Lung microvascular endothelial cell (primary cell): Measurements from ENCODE around the gene WNT5B. TPM values are rescaled to one million over a fixed set of nuclear protein-coding genes. Genes with fewer than 3 reads are reported as not detected.
"Not testable (repeated sequence)": the region's sequence is repeated elsewhere in the genome, so short reads cannot be mapped to it uniquely, and the experiment has no call there.

Source experiments
- DNase-seq, 2 donors: peaks; one replicate each; pipeline versions ENCODE4 v3.0.0 to v3.0.0-alpha.2; 2010; ENCODE audit warnings: low read depth in 2 of 2
- total RNA-seq: library from RNA; depleted of rRNA; stranded (reverse); fragments of >200 nt; gene quantifications from 2 replicates; pipeline ENCODE4 v1.2.1, GENCODE V29; 2014

Gene WNT5B
- total RNA-seq, 1 donor from 2014 or later: 0.20 TPM

- peak; percentile 97 to 98 for DNase-seq
Observed at GRCh38 chr12:1690578-1691122, 61.6 kb downstream of the WNT5B start, which contains the start of gene ADIPOR2. TSS of gene ADIPOR2 (plus strand) at chr12:1691070. CDS start at chr12:1754344, 63,274 bp downstream.

GRCh38 chr12:1691123-1692007 lies 62.3 kb downstream of the WNT5B start:
- DNase-seq: peak; percentile 34 to 42

- DNase-seq: no peak
Observed at GRCh38 chr12:1692226-1692625, 63.2 kb downstream of the WNT5B start.

- no peak for DNase-seq
Observed at GRCh38 chr12:1692895-1693610, 64.0 kb downstream of the WNT5B start.

GRCh38 chr12:1695097-1695496 lies 66.1 kb downstream of the WNT5B start:
- DNase-seq: not testable (repeated sequence)

- DNase-seq: no peak
Observed at GRCh38 chr12:1695886-1696670, 67.0 kb downstream of the WNT5B start.

GRCh38 chr12:1696800-1697199 lies 67.8 kb downstream of the WNT5B start:
- no peak for DNase-seq

Other genes with a start within 250 kb of the WNT5B start
- 10.2 and 15.5 TPM in 2 replicates for gene FBXL14, start 34.6 kb upstream of the WNT5B start, total RNA-seq
- 29.0 and 31.0 TPM in 2 replicates for gene ADIPOR2, start 61.8 kb downstream of the WNT5B start, total RNA-seq
- gene LRTM2, start 191.3 kb downstream of the WNT5B start, total RNA-seq: not detected in 2 replicates